Smooth muscle cell (in vitro differentiated cells): ENCODE results near the gene GRIK4. TPM values are rescaled to one million over a fixed set of nuclear protein-coding genes. Genes with fewer than 3 reads are reported as not detected.

Experiments
- DNase-seq: peaks from one replicate; lab custom pipeline; 2025; ENCODE audit not compliant: unreplicated experiment; lab: John Stamatoyannopoulos, UW
- H2AFZ ChIP-seq: fragments of 200-600 bp; sonication (generic); 2 replicates; pipeline ENCODE4 v1.6.0; 2016; ENCODE audit warnings: antibody characterized with exemption, low read depth, mild to moderate bottlenecking
- H3F3A ChIP-seq: fragments of 200-600 bp; sonication (generic); 2 replicates; pipeline ENCODE4 v1.6.0; 2017; ENCODE audit warnings: antibody characterized with exemption, low read depth
- H3K27ac ChIP-seq: fragments of 200-600 bp; sonication (generic); 2 replicates; pipeline ENCODE4 v1.5.1; 2016; ENCODE audit warnings: low read depth, mild to moderate bottlenecking
- H3K27me3 ChIP-seq: fragments of 200-600 bp; sonication (generic); 2 replicates; pipeline ENCODE4 v1.6.1; 2016; ENCODE audit warnings: low read depth, mild to moderate bottlenecking
- H3K36me3 ChIP-seq: fragments of 200-600 bp; sonication (generic); 2 replicates; pipeline ENCODE4 v1.5.1; 2016; ENCODE audit warnings: low read depth
- H3K4me1 ChIP-seq: fragments of 200-600 bp; sonication (generic); 2 replicates; pipeline ENCODE4 v1.5.1; 2016; ENCODE audit warnings: low read depth
- H3K4me2 ChIP-seq: fragments of 200-600 bp; sonication (generic); 2 replicates; pipeline ENCODE4 v1.6.0; 2016; ENCODE audit warnings: mild to moderate bottlenecking
- H3K4me3 ChIP-seq: fragments of 200-600 bp; sonication (generic); 2 replicates; pipeline ENCODE4 v1.5.1; 2016; ENCODE audit warnings: mild to moderate bottlenecking
- H3K79me2 ChIP-seq: fragments of 200-600 bp; sonication (generic); 2 replicates; pipeline ENCODE4 v1.6.0; 2016; ENCODE audit warnings: low read depth, mild to moderate bottlenecking
- H3K9ac ChIP-seq: fragments of 200-600 bp; sonication (generic); 2 replicates; pipeline ENCODE4 v1.6.0; 2016; ENCODE audit warnings: low read depth
- H3K9me3 ChIP-seq: fragments of 200-600 bp; sonication (generic); replicated peaks from 2 replicates; pipeline ENCODE4 v1.5.1; 2016; ENCODE audit warnings: low read depth
- H4K20me1 ChIP-seq: fragments of 200-600 bp; sonication (generic); 2 replicates; pipeline ENCODE4 v1.6.0; 2016; ENCODE audit warnings: low read depth
- WGBS: methylation state at CpG from one replicate; pipeline ENCODE4 v1.1.7; 2016; ENCODE audit warnings: low lambda C conversion rate; 5-methylcytosine and 5-hydroxymethylcytosine counted together
- polyA plus RNA-seq: library from polyadenylated mRNA; unstranded; fragments of >200 nt; fragmentation: Nextera tagmentation; extraction: Ambion mirVana; gene quantifications from 2 replicates; pipeline ENCODE4 v1.2.1, GENCODE V29; 2016
- total RNA-seq: library from RNA; depleted of rRNA; stranded (reverse); fragments of >200 nt; gene quantifications from 2 replicates; pipeline ENCODE4 v1.2.3, GENCODE V29; 2014
- TF ChIP-seq, protein P1 (sequence below): fragments of 200-600 bp; sonication (generic); IDR thresholded peaks from 2 replicates; pipeline ENCODE4 v1.5.1; 2017; ENCODE audit warnings: borderline replicate concordance, mild to moderate bottlenecking, antibody characterized with exemption; ENCODE audit not compliant: insufficient read depth, poor library complexity, severe bottlenecking

Gene GRIK4
- total and polyA plus RNA-seq, 2 experiments from 2014 or later: not detected

DNA sequence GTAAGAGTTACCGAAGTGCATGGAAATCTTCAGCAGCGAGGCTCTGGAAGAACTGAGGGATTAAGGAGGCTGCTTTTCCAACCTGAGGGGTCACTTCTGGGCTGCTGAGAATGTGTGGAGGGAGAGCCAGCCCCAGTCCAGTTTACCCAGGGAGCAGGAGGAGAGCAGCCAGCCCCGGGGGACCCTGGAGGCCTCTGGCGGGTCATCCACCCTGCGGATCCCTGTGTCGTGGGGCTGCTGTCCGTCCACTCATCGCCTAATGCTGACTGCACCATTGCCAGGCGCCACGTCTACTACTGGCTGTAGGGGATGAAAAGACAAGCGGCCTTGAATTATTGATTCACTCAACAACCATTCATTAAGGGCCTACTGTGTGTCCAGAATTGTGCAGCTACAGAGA lies 283.6 kb downstream of the GRIK4 start:
- H3F3A ChIP-seq: no peaks in the 10 kb centered on the region
- H4K20me1 ChIP-seq: no peaks in the 10 kb centered on the region
- TF ChIP-seq, protein P1, sequence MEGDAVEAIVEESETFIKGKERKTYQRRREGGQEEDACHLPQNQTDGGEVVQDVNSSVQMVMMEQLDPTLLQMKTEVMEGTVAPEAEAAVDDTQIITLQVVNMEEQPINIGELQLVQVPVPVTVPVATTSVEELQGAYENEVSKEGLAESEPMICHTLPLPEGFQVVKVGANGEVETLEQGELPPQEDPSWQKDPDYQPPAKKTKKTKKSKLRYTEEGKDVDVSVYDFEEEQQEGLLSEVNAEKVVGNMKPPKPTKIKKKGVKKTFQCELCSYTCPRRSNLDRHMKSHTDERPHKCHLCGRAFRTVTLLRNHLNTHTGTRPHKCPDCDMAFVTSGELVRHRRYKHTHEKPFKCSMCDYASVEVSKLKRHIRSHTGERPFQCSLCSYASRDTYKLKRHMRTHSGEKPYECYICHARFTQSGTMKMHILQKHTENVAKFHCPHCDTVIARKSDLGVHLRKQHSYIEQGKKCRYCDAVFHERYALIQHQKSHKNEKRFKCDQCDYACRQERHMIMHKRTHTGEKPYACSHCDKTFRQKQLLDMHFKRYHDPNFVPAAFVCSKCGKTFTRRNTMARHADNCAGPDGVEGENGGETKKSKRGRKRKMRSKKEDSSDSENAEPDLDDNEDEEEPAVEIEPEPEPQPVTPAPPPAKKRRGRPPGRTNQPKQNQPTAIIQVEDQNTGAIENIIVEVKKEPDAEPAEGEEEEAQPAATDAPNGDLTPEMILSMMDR: no peak
- no peak for DNase-seq
- H3K4me3 ChIP-seq: no peak overlapping the region
- H3K4me2 ChIP-seq: no peak overlapping the region
- no peak overlapping the region for H3K27ac ChIP-seq
- 86% methylated on average over 11 of the region's 11 CpGs for WGBS
- no peaks in the 10 kb centered on the region for H3K79me2 ChIP-seq
- no peaks in the 10 kb centered on the region for H3K36me3 ChIP-seq
- H2AFZ ChIP-seq: no peak overlapping the region
- H3K9ac ChIP-seq: no peak overlapping the region
- H3K9me3 ChIP-seq: no peaks in the 10 kb centered on the region
- peaks cover 34% of the 10 kb centered on the region for H3K27me3 ChIP-seq
- H3K4me1 ChIP-seq: no peaks in the 10 kb centered on the region

DNA sequence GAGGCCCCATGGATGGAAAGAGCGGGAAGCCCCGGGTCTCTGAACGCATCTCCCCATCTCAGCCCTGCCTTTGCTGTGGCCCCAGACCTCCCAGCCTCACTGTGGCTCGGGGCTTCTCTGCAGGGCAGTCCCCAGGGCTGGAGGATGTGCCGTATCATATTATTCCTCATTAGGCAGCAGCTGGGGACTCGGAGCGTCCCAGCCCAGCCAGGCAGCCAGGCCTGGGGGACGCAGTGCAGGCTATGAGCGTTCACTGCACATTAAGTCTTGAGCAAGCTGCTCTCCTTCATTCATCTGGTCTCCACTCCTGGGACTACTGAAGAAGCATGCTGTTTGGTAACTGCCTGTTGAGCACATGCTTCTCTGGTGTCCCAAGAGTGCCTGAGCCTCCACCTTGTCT lies 285.6 kb downstream of the GRIK4 start:
- TF ChIP-seq, protein P1: no peak
- H3K4me1 ChIP-seq: no peaks in the 10 kb centered on the region
- 89% methylated on average over 9 of the region's 9 CpGs for WGBS
- H3K4me2 ChIP-seq: no peak overlapping the region
- no peaks in the 10 kb centered on the region for H4K20me1 ChIP-seq
- no peak for DNase-seq
- peaks cover 14% of the 10 kb centered on the region for H3K27me3 ChIP-seq
- H3K36me3 ChIP-seq: no peaks in the 10 kb centered on the region
- H3K9me3 ChIP-seq: no peaks in the 10 kb centered on the region
- H3K9ac ChIP-seq: no peak overlapping the region
- no peaks in the 10 kb centered on the region for H3F3A ChIP-seq
- H3K27ac ChIP-seq: no peak overlapping the region
- no peaks in the 10 kb centered on the region for H3K79me2 ChIP-seq
- H3K4me3 ChIP-seq: no peak overlapping the region
- no peak overlapping the region for H2AFZ ChIP-seq

DNA sequence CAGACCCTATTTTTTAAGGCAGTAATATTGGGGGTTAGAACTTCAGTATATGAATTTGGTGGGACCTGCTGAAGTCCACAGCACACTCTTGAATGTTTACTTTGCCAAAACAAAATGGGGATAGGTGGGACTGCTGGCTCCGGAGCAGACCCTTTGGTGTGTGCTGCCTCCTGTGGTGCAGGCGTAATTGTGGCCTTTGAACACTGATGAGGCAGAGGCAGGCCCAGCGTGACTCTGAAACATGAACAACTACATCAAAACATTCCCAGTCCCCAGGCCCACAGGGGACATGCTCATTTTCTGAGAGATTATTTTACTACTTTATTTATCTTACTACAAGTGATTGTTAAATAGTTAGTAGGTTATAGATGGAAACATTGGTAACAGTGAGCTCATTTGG lies 287.3 kb downstream of the GRIK4 start:
- H3K4me2 ChIP-seq: no peak overlapping the region
- no peaks in the 10 kb centered on the region for H3K9me3 ChIP-seq
- no peak overlapping the region for H3K4me3 ChIP-seq
- H3K36me3 ChIP-seq: no peaks in the 10 kb centered on the region
- H3K9ac ChIP-seq: no peak overlapping the region
- H3K27me3 ChIP-seq: peaks cover 14% of the 10 kb centered on the region
- H2AFZ ChIP-seq: no peak overlapping the region
- TF ChIP-seq, protein P1: no peak
- no peak for DNase-seq
- no peaks in the 10 kb centered on the region for H3F3A ChIP-seq
- WGBS: 62% methylated on average over 3 of the region's 3 CpGs
- H3K4me1 ChIP-seq: no peaks in the 10 kb centered on the region
- no peaks in the 10 kb centered on the region for H3K79me2 ChIP-seq
- no peak overlapping the region for H3K27ac ChIP-seq
- H4K20me1 ChIP-seq: no peaks in the 10 kb centered on the region

DNA sequence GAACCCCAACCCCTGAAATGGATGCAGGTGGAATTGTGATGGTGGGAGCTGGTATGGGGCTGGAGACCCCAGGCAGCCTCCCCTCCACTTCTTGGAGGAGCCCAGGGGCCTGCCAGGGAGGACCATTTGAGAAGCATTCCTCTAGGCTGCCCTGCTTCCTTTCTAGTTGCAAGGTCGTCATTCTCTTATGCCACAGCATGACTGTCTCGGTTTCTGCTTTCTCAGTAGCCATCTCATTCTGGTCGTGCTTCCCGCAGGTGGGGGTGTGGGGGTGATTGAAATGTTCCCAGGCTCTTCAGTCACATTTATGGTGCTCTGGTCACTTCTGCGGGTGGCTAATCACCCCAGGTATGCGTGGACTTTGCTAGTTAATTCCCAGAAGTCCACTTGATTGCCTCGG lies 288.7 kb downstream of the GRIK4 start:
- H3K79me2 ChIP-seq: no peaks in the 10 kb centered on the region
- H3F3A ChIP-seq: no peaks in the 10 kb centered on the region
- H3K4me3 ChIP-seq: no peak overlapping the region
- no peaks in the 10 kb centered on the region for H3K4me1 ChIP-seq
- H3K9ac ChIP-seq: no peak overlapping the region
- no peak overlapping the region for H3K27ac ChIP-seq
- no peaks in the 10 kb centered on the region for H3K36me3 ChIP-seq
- H3K9me3 ChIP-seq: no peaks in the 10 kb centered on the region
- H4K20me1 ChIP-seq: no peaks in the 10 kb centered on the region
- H3K27me3 ChIP-seq: peaks cover 14% of the 10 kb centered on the region
- no peak for DNase-seq
- no peak overlapping the region for H3K4me2 ChIP-seq
- WGBS: 85% methylated on average over 7 of the region's 7 CpGs
- H2AFZ ChIP-seq: no peak overlapping the region
- TF ChIP-seq, protein P1: no peak
